HEK293 (cell line): Measurements from ENCODE around the gene RNF121.

ENCODE experiments used
- GLIS1 ChIP-seq: fragments of 450-650 bp; formaldehyde crosslinking; IDR thresholded peaks from 2 replicates; pipeline ENCODE4 v1.5.1; 2016; ENCODE audit warnings: missing biosample characterization, missing genetic modification characterization
- HIC1 ChIP-seq: fragments of 450-650 bp; formaldehyde crosslinking; IDR thresholded peaks from 2 replicates; pipeline ENCODE4 v1.5.1; 2016; ENCODE audit warnings: missing biosample characterization, missing genetic modification characterization
- KLF10 ChIP-seq: fragments of 450-650 bp; IDR thresholded peaks from 2 replicates; pipeline ENCODE4 v1.5.1; 2018; ENCODE audit warnings: missing biosample characterization, mild to moderate bottlenecking, missing genetic modification characterization
- MEIS1 ChIP-seq: sonication (generic); formaldehyde crosslinking; IDR thresholded peaks from 2 replicates; pipeline ENCODE4 v1.8.1; 2022; ENCODE audit warnings: missing genetic modification reagents, mild to moderate bottlenecking, borderline replicate concordance
- MYNN ChIP-seq: fragments of 450-650 bp; formaldehyde crosslinking; IDR thresholded peaks from 2 replicates; pipeline ENCODE4 v1.5.1; 2016; ENCODE audit warnings: missing biosample characterization, missing genetic modification characterization, borderline replicate concordance
- SCRT2 ChIP-seq: fragments of 450-650 bp; formaldehyde crosslinking; IDR thresholded peaks from 2 replicates; pipeline ENCODE4 v1.5.1; 2016; ENCODE audit warnings: missing biosample characterization, missing genetic modification characterization
- ZBTB49 ChIP-seq: fragments of 450-650 bp; formaldehyde crosslinking; IDR thresholded peaks from 2 replicates; pipeline ENCODE4 v1.5.1; 2016; ENCODE audit warnings: missing biosample characterization, missing genetic modification characterization, low read depth
- ZBTB7A ChIP-seq: fragments of 450-650 bp; formaldehyde crosslinking; IDR thresholded peaks from 2 replicates; pipeline ENCODE4 v1.5.1; 2016; ENCODE audit warnings: low read depth, missing biosample characterization, missing genetic modification characterization
- ZNF16 ChIP-seq: fragments of 450-650 bp; formaldehyde crosslinking; IDR thresholded peaks from 2 replicates; pipeline ENCODE4 v1.5.1; 2016; ENCODE audit warnings: low read depth, missing biosample characterization, missing genetic modification characterization
- ZNF169 ChIP-seq: fragments of 450-650 bp; formaldehyde crosslinking; IDR thresholded peaks from 2 replicates; pipeline ENCODE4 v1.5.1; 2016; ENCODE audit warnings: missing biosample characterization, missing genetic modification characterization
- ZNF175 ChIP-seq: fragments of 450-650 bp; formaldehyde crosslinking; IDR thresholded peaks from 2 replicates; pipeline ENCODE4 v1.5.1; 2016; ENCODE audit warnings: missing biosample characterization, missing genetic modification characterization
- ZNF214 ChIP-seq: fragments of 450-650 bp; formaldehyde crosslinking; IDR thresholded peaks from 2 replicates; pipeline ENCODE4 v1.5.1; 2017; ENCODE audit warnings: missing biosample characterization, mild to moderate bottlenecking, missing genetic modification characterization, borderline replicate concordance
- ZNF248 ChIP-seq: fragments of 450-650 bp; formaldehyde crosslinking; IDR thresholded peaks from 2 replicates; pipeline ENCODE4 v1.5.1; 2017; ENCODE audit warnings: missing biosample characterization, missing genetic modification characterization
- ZNF274 ChIP-seq, 2 experiments: fragments of 200-500 bp in 1 of 2; fragments of 450-650 bp in 1 of 2; sonication (Bioruptor generic) in 1 of 2; formaldehyde crosslinking in 1 of 2; IDR thresholded peaks; 2 replicates each; pipeline versions ENCODE4 v1.5.1 to v1.6.1; 2014 to 2016; ENCODE audit warnings: borderline replicate concordance in 1 of 2, inconsistent platforms in 1 of 2, low read length in 1 of 2, missing biosample characterization in 1 of 2, missing genetic modification characterization in 1 of 2
- ZNF280C ChIP-seq: fragments of 450-650 bp; formaldehyde crosslinking; IDR thresholded peaks from 2 replicates; pipeline ENCODE4 v1.5.1; 2016; ENCODE audit warnings: missing biosample characterization, missing genetic modification characterization
- ZNF335 ChIP-seq: fragments of 450-650 bp; formaldehyde crosslinking; conservative IDR thresholded peaks from 2 replicates; pipeline ENCODE4 v1.5.1; 2016; ENCODE audit warnings: missing biosample characterization, missing genetic modification characterization
- ZNF366 ChIP-seq: fragments of 450-650 bp; formaldehyde crosslinking; conservative IDR thresholded peaks from 2 replicates; pipeline ENCODE4 v1.5.1; 2016; ENCODE audit warnings: missing biosample characterization, missing genetic modification characterization
- ZNF488 ChIP-seq: fragments of 450-650 bp; formaldehyde crosslinking; IDR thresholded peaks from 2 replicates; pipeline ENCODE4 v1.5.1; 2016; ENCODE audit warnings: missing biosample characterization, missing genetic modification characterization
- ZNF660 ChIP-seq: fragments of 450-650 bp; IDR thresholded peaks from 2 replicates; pipeline ENCODE4 v1.5.1; 2018; ENCODE audit warnings: missing biosample characterization, mild to moderate bottlenecking, missing genetic modification characterization
- ZNF777 ChIP-seq: fragments of 450-650 bp; formaldehyde crosslinking; IDR thresholded peaks from 2 replicates; pipeline ENCODE4 v1.5.1; 2017; ENCODE audit warnings: missing biosample characterization, missing genetic modification characterization, borderline replicate concordance
- ZNF843 ChIP-seq: fragments of 450-650 bp; formaldehyde crosslinking; IDR thresholded peaks from 2 replicates; pipeline ENCODE4 v1.5.1; 2016; ENCODE audit warnings: missing biosample characterization, missing genetic modification characterization
- TF ChIP-seq, protein P1 (sequence below): fragments of 450-650 bp; IDR thresholded peaks from 2 replicates; pipeline ENCODE4 v1.5.1; 2018; ENCODE audit warnings: missing biosample characterization, mild to moderate bottlenecking, missing genetic modification characterization
- TF ChIP-seq, protein P2 (sequence below): fragments of 450-650 bp; formaldehyde crosslinking; IDR thresholded peaks from 2 replicates; pipeline ENCODE4 v1.5.1; 2017; ENCODE audit warnings: missing biosample characterization, missing genetic modification characterization
- TF ChIP-seq, protein P3 (sequence below): fragments of 450-650 bp; formaldehyde crosslinking; IDR thresholded peaks from 2 replicates; pipeline ENCODE4 v1.5.1; 2016; ENCODE audit warnings: missing biosample characterization, missing genetic modification characterization

The RNF121 gene

GRCh38 chr11:71927820-71928736 lies 768 bp upstream of the RNF121 start, which contains the start of gene XNDC1N (continued):
- TF ChIP-seq ZBTB49 (tag by site-specific recombination) (no peak), SCRT2 (tag by site-specific recombination) (no peak), HIC1 (tag by site-specific recombination) (no peak), MYNN (tag by site-specific recombination) (no peak), ZNF248 (tag by site-specific recombination) (no peak), MEIS1 (CRISPR knock-in tag) (no peak), GLIS1 (tag by site-specific recombination) (no peak), ZNF777 (tag by site-specific recombination) (no peak), ZNF169 (tag by site-specific recombination) (no peak), ZNF274 (IDR thresholded peaks at IDR 0.05; ENCODE audit: low read length) (no peak), ZNF274 (tag by site-specific recombination; IDR thresholded peaks at IDR 0.05; ENCODE audit: borderline replicate concordance) (no peak), ZNF660 (tag by site-specific recombination) (no peak), ZNF214 (tag by site-specific recombination) (no peak), KLF10 (tag by site-specific recombination) (no peak), ZNF488 (no peak), ZNF175 (no peak), ZNF280C (no peak), ZNF16 (tag by site-specific recombination) (no peak), ZNF335 (no peak), ZNF366 (tag by site-specific recombination) (no peak), ZNF843 (tag by site-specific recombination) (0 out of 2 replicates have a peak, but pooled peaks have one; percentile 12), ZBTB7A (no peak)
- TF ChIP-seq, protein P1, sequence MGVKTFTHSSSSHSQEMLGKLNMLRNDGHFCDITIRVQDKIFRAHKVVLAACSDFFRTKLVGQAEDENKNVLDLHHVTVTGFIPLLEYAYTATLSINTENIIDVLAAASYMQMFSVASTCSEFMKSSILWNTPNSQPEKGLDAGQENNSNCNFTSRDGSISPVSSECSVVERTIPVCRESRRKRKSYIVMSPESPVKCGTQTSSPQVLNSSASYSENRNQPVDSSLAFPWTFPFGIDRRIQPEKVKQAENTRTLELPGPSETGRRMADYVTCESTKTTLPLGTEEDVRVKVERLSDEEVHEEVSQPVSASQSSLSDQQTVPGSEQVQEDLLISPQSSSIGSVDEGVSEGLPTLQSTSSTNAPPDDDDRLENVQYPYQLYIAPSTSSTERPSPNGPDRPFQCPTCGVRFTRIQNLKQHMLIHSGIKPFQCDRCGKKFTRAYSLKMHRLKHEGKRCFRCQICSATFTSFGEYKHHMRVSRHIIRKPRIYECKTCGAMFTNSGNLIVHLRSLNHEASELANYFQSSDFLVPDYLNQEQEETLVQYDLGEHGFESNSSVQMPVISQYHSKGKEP (tag by site-specific recombination): no peak
- TF ChIP-seq, protein P2, sequence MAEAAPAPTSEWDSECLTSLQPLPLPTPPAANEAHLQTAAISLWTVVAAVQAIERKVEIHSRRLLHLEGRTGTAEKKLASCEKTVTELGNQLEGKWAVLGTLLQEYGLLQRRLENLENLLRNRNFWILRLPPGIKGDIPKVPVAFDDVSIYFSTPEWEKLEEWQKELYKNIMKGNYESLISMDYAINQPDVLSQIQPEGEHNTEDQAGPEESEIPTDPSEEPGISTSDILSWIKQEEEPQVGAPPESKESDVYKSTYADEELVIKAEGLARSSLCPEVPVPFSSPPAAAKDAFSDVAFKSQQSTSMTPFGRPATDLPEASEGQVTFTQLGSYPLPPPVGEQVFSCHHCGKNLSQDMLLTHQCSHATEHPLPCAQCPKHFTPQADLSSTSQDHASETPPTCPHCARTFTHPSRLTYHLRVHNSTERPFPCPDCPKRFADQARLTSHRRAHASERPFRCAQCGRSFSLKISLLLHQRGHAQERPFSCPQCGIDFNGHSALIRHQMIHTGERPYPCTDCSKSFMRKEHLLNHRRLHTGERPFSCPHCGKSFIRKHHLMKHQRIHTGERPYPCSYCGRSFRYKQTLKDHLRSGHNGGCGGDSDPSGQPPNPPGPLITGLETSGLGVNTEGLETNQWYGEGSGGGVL (tag by site-specific recombination): no peak
- TF ChIP-seq, protein P3, sequence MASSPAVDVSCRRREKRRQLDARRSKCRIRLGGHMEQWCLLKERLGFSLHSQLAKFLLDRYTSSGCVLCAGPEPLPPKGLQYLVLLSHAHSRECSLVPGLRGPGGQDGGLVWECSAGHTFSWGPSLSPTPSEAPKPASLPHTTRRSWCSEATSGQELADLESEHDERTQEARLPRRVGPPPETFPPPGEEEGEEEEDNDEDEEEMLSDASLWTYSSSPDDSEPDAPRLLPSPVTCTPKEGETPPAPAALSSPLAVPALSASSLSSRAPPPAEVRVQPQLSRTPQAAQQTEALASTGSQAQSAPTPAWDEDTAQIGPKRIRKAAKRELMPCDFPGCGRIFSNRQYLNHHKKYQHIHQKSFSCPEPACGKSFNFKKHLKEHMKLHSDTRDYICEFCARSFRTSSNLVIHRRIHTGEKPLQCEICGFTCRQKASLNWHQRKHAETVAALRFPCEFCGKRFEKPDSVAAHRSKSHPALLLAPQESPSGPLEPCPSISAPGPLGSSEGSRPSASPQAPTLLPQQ (tag by site-specific recombination): peak; percentile 14; the same call in 1 of the 2 replicates
